H1 (cell line): ENCODE data around the gene BLMH. TPM values are rescaled to one million over a fixed set of nuclear protein-coding genes. Genes with fewer than 3 reads are reported as not detected.

Experiments
- CTCF ChIA-PET: fragments of 300-600 bp; sonication (Branson Sonifier 250); formaldehyde crosslinking; loops from one replicate; lab custom pipeline; 2021; ENCODE audit not compliant: partially characterized antibody; lab: Charles Lee
- POLR2A ChIA-PET: fragments of 300-600 bp; sonication (Branson Sonifier 250); formaldehyde crosslinking; loops from one replicate; lab custom pipeline; 2021; ENCODE audit warnings: inconsistent platforms; ENCODE audit not compliant: partially characterized antibody; lab: Charles Lee
- DNase-seq, 2 experiments: peaks; one replicate each; pipeline versions ENCODE4 v3.0.0 to v3.0.0-alpha.2; 2010 to 2022; ENCODE audit warnings: low spot score in 2 of 2, low read depth in 1 of 2, mixed read lengths in 1 of 2
- FAIRE-seq: peaks from 2 replicates; lab custom pipeline; 2011; peaks lifted over from hg19 to GRCh38; lab: Jason Lieb, UNC
- H2AFZ ChIP-seq: 2 replicates; pipeline ENCODE4 v1.8.1; 2012; ENCODE audit warnings: low read length, inconsistent platforms
- H2AK5ac ChIP-seq: 2 replicates; pipeline ENCODE4 v1.6.1; 2013; ENCODE audit warnings: low read depth, low read length
- H2BK120ac ChIP-seq: replicated peaks from 2 replicates; pipeline ENCODE3; 2013; ENCODE audit warnings: low read depth, low read length, inconsistent platforms
- H2BK12ac ChIP-seq: 2 replicates; pipeline ENCODE4 v1.6.1; 2013; ENCODE audit warnings: low read depth, low read length
- H2BK15ac ChIP-seq: 2 replicates; pipeline ENCODE4 v1.6.1; 2013; ENCODE audit warnings: low read length
- H2BK20ac ChIP-seq: 2 replicates; pipeline ENCODE4 v1.6.1; 2013; ENCODE audit warnings: low read length
- H2BK5ac ChIP-seq: 2 replicates; pipeline ENCODE4 v1.6.1; 2013; ENCODE audit warnings: low read depth, low read length
- H3K14ac ChIP-seq: 2 replicates; pipeline ENCODE4 v1.6.1; 2013; ENCODE audit warnings: inconsistent platforms; ENCODE audit not compliant: insufficient read length
- H3K18ac ChIP-seq: 2 replicates; pipeline ENCODE4 v1.6.1; 2013; ENCODE audit warnings: low read length; ENCODE audit errors: extremely low read depth
- H3K23ac ChIP-seq: 2 replicates; pipeline ENCODE4 v1.6.1; 2013; ENCODE audit warnings: inconsistent platforms; ENCODE audit not compliant: insufficient read length
- H3K23me2 ChIP-seq: 2 replicates; pipeline ENCODE4 v1.6.1; 2013; ENCODE audit warnings: low read depth, low read length
- H3K27ac ChIP-seq: 2 replicates; pipeline ENCODE4 v1.6.1; 2011; ENCODE audit warnings: low read depth, low read length, inconsistent platforms
- H3K27me3 ChIP-seq, 4 experiments: replicated peaks in 1 of 4; 1 replicate in 1 of 4; 2 replicates in 3 of 4; pipeline versions ENCODE4 v1.6.1 to v1.8.1; 2011 to 2013; ENCODE audit warnings: low read length in 3 of 4, mild to moderate bottlenecking in 3 of 4, inconsistent platforms in 2 of 4, mixed read lengths in 2 of 4, moderate library complexity in 1 of 4; ENCODE audit not compliant: control insufficient read depth in 3 of 4, insufficient read depth in 3 of 4; ENCODE audit errors: extremely low read depth in 1 of 4
- H3K36me3 ChIP-seq, 4 experiments: 2 replicates each; pipeline versions ENCODE4 v1.6.1 to v1.8.1; 2011 to 2013; ENCODE audit warnings: mild to moderate bottlenecking in 4 of 4, low read length in 3 of 4, moderate library complexity in 2 of 4, control low read depth in 1 of 4, inconsistent platforms in 1 of 4; ENCODE audit not compliant: insufficient read depth in 4 of 4, control insufficient read depth in 2 of 4
- H3K4ac ChIP-seq: replicated peaks from 2 replicates; pipeline ENCODE3; 2013; ENCODE audit warnings: low read length, low read depth, mixed read lengths, inconsistent platforms; ENCODE audit not compliant: insufficient read length
- H3K4me1 ChIP-seq, 4 experiments: replicated peaks in 1 of 4; 1 replicate in 1 of 4; 2 replicates in 3 of 4; pipeline versions ENCODE4 v1.6.1 to v1.8.1; 2011 to 2013; ENCODE audit warnings: low read length in 3 of 4, inconsistent platforms in 2 of 4, mixed read lengths in 1 of 4; ENCODE audit not compliant: insufficient read depth in 4 of 4, control insufficient read depth in 3 of 4
- H3K4me2 ChIP-seq, 2 experiments: 2 replicates each; pipeline versions ENCODE4 v1.6.1 to v1.8.1; 2011 to 2013; ENCODE audit warnings: low read depth in 2 of 2, low read length in 2 of 2, control low read depth in 1 of 2, inconsistent platforms in 1 of 2, mild to moderate bottlenecking in 1 of 2; ENCODE audit not compliant: insufficient read depth in 1 of 2
- H3K4me3 ChIP-seq, 4 experiments: fragments of 200-600, 300-600 bp in 1 of 4; sonication (generic), shearing (Covaris generic), sonication (Bioruptor Twin) in 1 of 4; 2 replicates each; pipeline versions ENCODE4 v1.5.1 to v1.8.1; 2011 to 2016; ENCODE audit warnings: low read length in 4 of 4, low read depth in 3 of 4, control low read depth in 2 of 4, inconsistent platforms in 2 of 4, mild to moderate bottlenecking in 2 of 4, mixed read lengths in 1 of 4, moderate library complexity in 1 of 4; ENCODE audit not compliant: insufficient read depth in 2 of 4; ENCODE audit errors: extremely low read depth in 1 of 4
- H3K56ac ChIP-seq: replicated peaks from 2 replicates; pipeline ENCODE3; 2013; ENCODE audit warnings: low read depth, mild to moderate bottlenecking, mixed read lengths, low read length, inconsistent platforms; ENCODE audit not compliant: insufficient read length
- H3K79me1 ChIP-seq: 2 replicates; pipeline ENCODE4 v1.6.1; 2013; ENCODE audit warnings: low read depth, low read length, control low read depth
- H3K79me2 ChIP-seq, 2 experiments: 2 replicates each; pipeline versions ENCODE4 v1.6.1 to v1.8.1; 2012 to 2013; ENCODE audit warnings: low read length in 2 of 2, mild to moderate bottlenecking in 2 of 2, inconsistent platforms in 1 of 2; ENCODE audit not compliant: insufficient read depth in 2 of 2, control insufficient read depth in 1 of 2
- H3K9ac ChIP-seq, 4 experiments: replicated peaks in 1 of 4; 1 replicate in 1 of 4; 2 replicates in 3 of 4; pipeline versions ENCODE4 v1.6.1 to v1.8.1; 2011 to 2013; ENCODE audit warnings: low read depth in 3 of 4, low read length in 3 of 4, control low read depth in 2 of 4, mild to moderate bottlenecking in 2 of 4, moderate library complexity in 2 of 4, inconsistent platforms in 1 of 4; ENCODE audit errors: extremely low read depth in 1 of 4
- H3K9me3 ChIP-seq, 2 experiments: 2 replicates each; pipeline versions ENCODE4 v1.6.1 to v1.8.1; 2012 to 2013; ENCODE audit warnings: mild to moderate bottlenecking in 2 of 2, moderate library complexity in 2 of 2, control low read depth in 1 of 2, inconsistent platforms in 1 of 2, low read depth in 1 of 2, low read length in 1 of 2, mixed read lengths in 1 of 2; ENCODE audit not compliant: insufficient read depth in 2 of 2
- H4K20me1 ChIP-seq, 2 experiments: replicated peaks in 1 of 2; 2 replicates each; pipeline versions ENCODE3 to v1.8.1; 2011 to 2013; ENCODE audit warnings: inconsistent platforms in 2 of 2, low read length in 2 of 2, mild to moderate bottlenecking in 1 of 2; ENCODE audit not compliant: insufficient read depth in 2 of 2, control insufficient read depth in 1 of 2
- H4K5ac ChIP-seq: 2 replicates; pipeline ENCODE4 v1.6.1; 2013; ENCODE audit warnings: low read length, low read depth, mixed read lengths, inconsistent platforms; ENCODE audit not compliant: insufficient read length
- H4K8ac ChIP-seq: 2 replicates; pipeline ENCODE4 v1.8.0; 2013; ENCODE audit warnings: mild to moderate bottlenecking, moderate library complexity, low read length, inconsistent platforms; ENCODE audit not compliant: insufficient read depth; ENCODE audit errors: extremely low read depth
- H4K91ac ChIP-seq: replicated peaks from 2 replicates; pipeline ENCODE3; 2013; ENCODE audit warnings: low read length, mixed read lengths, inconsistent platforms; ENCODE audit not compliant: insufficient read length
- CBX5 ChIP-seq: fragments of 300-800, 300-1000 bp; sonication (generic); IDR thresholded peaks from 2 replicates; pipeline ENCODE4 v1.7.1; 2016; ENCODE audit warnings: antibody characterized with exemption, low read length, low read depth
- CEBPB ChIP-seq: IDR thresholded peaks from 2 replicates; pipeline ENCODE4 v1.6.1; 2012; ENCODE audit warnings: low read depth, low read length
- CTBP2 ChIP-seq: IDR thresholded peaks from 2 replicates; pipeline ENCODE4 v1.7.0; 2011; ENCODE audit warnings: borderline replicate concordance, mild to moderate bottlenecking, moderate library complexity, mixed read lengths, low read length; ENCODE audit not compliant: insufficient read depth, insufficient read length
- EP300 ChIP-seq, 2 experiments: IDR thresholded peaks; 1 replicate in 1 of 2; 2 replicates in 1 of 2; pipeline ENCODE4 v1.6.1; 2011 to 2012; ENCODE audit warnings: low read depth in 2 of 2, low read length in 2 of 2, mild to moderate bottlenecking in 2 of 2, borderline replicate concordance in 1 of 2, inconsistent platforms in 1 of 2, moderate library complexity in 1 of 2
- NANOG ChIP-seq: IDR thresholded peaks from 2 replicates; pipeline ENCODE4 v1.6.1; 2011; ENCODE audit warnings: low read length, low read depth, mild to moderate bottlenecking, inconsistent platforms; ENCODE audit not compliant: insufficient read depth, poor library complexity, severe bottlenecking
- NRF1 ChIP-seq: IDR thresholded peaks from 2 replicates; pipeline ENCODE4 v1.6.1; 2011; ENCODE audit warnings: mild to moderate bottlenecking, low read depth, low read length, improper control_type of control experiment
- PHF8 ChIP-seq: fragments of 200-600 bp; sonication (generic); conservative IDR thresholded peaks from 2 replicates; pipeline ENCODE4 v1.7.1; 2012; ENCODE audit warnings: low read depth, mild to moderate bottlenecking, inconsistent platforms, low read length, moderate library complexity
- SIN3A ChIP-seq, 2 experiments: IDR thresholded peaks in 1 of 2; conservative IDR thresholded peaks in 1 of 2; 2 replicates each; pipeline ENCODE4 v1.6.1; 2011 to 2012; ENCODE audit warnings: low read length in 2 of 2, improper control_type of control experiment in 1 of 2, low read depth in 1 of 2, mild to moderate bottlenecking in 1 of 2
- WGBS, 2 experiments: shearing (Covaris generic) in 1 of 2; methylation state at CpG; one replicate each; pipeline versions ENCODE4 v1.1.6 to v1.1.7; 2013 to 2015; ENCODE audit warnings: low lambda C conversion rate in 2 of 2, mixed read lengths in 2 of 2, inconsistent platforms in 1 of 2, low coverage in 1 of 2, missing lambda C conversion rate in 1 of 2; ENCODE audit not compliant: insufficient replicate concordance in 2 of 2, insufficient coverage in 1 of 2, insufficient read length in 1 of 2; ENCODE audit errors: extremely low coverage in 1 of 2, missing lambda C conversion rate in 1 of 2; 5-methylcytosine and 5-hydroxymethylcytosine counted together
- polyA plus RNA-seq, 7 experiments: library from polyadenylated mRNA; depleted of rRNA in 3 of 7; stranded (reverse) in 5 of 7; unstranded in 2 of 7; fragments of >200 nt in 5 of 7; fragments of 200-250 nt in 2 of 7; gene quantifications; 1 replicate in 5 of 7; 2 replicates in 1 of 7; 4 replicates in 1 of 7; pipeline versions ENCODE4 v1.2.1 to v1.2.3, GENCODE V29; 2011 to 2013; ENCODE audit warnings: missing spikeins in 2 of 7, mixed read lengths in 2 of 7
- total RNA-seq: library from RNA; stranded (reverse); fragmentation: NEBNext Ultra II Directional; extraction: Animal tissue kit (Norgen Biotek cat#: 25700); gene quantifications from 2 replicates; pipeline ENCODE4 v1.2.1, GENCODE V29; 2021
- TF ChIP-seq, protein P1 (sequence below): IDR thresholded peaks from 2 replicates; pipeline ENCODE4 v1.6.1; 2012; ENCODE audit warnings: low read length, inconsistent platforms
- TF ChIP-seq, protein P2 (sequence below): IDR thresholded peaks from 2 replicates; pipeline ENCODE4 v1.6.1; 2011; ENCODE audit warnings: low read length, improper control_type of control experiment

Gene BLMH
- total and polyA plus RNA-seq, 2 of the 8 experiments (the other 6 are each of a cell fraction or from before 2014, with no cell fraction given) = 18.2 to 74.3 TPM

DNA sequence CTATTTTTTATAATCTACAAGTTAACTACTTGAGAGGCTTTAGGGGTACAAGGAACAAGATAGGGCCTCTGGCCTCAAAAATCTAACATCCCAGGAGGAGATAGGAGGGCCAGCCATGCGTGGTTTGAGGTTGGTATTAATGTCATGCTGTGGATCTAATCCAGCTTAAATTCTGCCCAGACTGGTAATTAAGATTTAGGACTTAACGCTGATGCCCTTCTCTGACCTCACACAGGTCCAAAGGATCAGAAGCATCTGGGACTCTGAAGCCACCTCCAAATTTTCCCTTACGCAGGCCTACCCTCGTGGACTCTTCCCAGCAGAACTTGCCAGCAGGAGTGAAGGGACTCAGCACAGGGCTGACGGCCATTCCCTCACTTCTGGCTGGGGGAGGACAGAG lies 71.3 kb downstream of the BLMH start:
- Histone ChIP-seq H3K9me3 (no peaks in the 10 kb centered on the region), H3K4ac (no peak overlapping the region), H4K91ac (no peak overlapping the region), H3K27me3 (no peaks in the 10 kb centered on the region), H3K4me1 (peaks cover 0 to under 1% (median 0%) of the 10 kb centered on the region in 4 experiments; a peak in 2 of 7 replicates), H3K27ac (no peak overlapping the region), H3K23ac (no peak overlapping the region), H3K36me3 (no peaks in the 10 kb centered on the region), H3K4me2 (no peak overlapping the region), H3K79me2 (no peaks in the 10 kb centered on the region), H2BK5ac (no peak overlapping the region), H3K14ac (no peak overlapping the region), H3K79me1 (no peaks in the 10 kb centered on the region; the same call in 1 of the 2 replicates), H2BK120ac (no peak overlapping the region), H2AFZ (no peak overlapping the region), H3K56ac (no peak overlapping the region), H2BK12ac (no peak overlapping the region), H3K4me3 (no peak overlapping the region), H3K9ac (no peak overlapping the region), H3K23me2 (no peaks in the 10 kb centered on the region), H2AK5ac (no peak overlapping the region), H4K8ac (no peak overlapping the region), H4K20me1 (no peaks in the 10 kb centered on the region), H2BK20ac (no peak overlapping the region), H2BK15ac (no peak overlapping the region), H4K5ac (no peak overlapping the region), H3K18ac (no peak overlapping the region)
- ChIA-PET CTCF (interaction anchor here (0.7 to 2.8 kb wide), 4 partner anchors 11 to 94 kb away, joined by 3 to 11 read pairs (median 4); partner anchors contain the start of gene SLC6A4), POLR2A (interaction anchor here (0.5 kb wide), 1 partner anchor 140 kb away, joined by 3 read pairs; no protein-coding TSS in a partner anchor)
- DNase-seq (no peak), FAIRE-seq (no peak)
- 88% methylated on average over 5 of the region's 5 CpGs; no CpG with 5 or more reads in 1 of the 2 experiments for WGBS, 2 experiments
- TF ChIP-seq, protein P1, sequence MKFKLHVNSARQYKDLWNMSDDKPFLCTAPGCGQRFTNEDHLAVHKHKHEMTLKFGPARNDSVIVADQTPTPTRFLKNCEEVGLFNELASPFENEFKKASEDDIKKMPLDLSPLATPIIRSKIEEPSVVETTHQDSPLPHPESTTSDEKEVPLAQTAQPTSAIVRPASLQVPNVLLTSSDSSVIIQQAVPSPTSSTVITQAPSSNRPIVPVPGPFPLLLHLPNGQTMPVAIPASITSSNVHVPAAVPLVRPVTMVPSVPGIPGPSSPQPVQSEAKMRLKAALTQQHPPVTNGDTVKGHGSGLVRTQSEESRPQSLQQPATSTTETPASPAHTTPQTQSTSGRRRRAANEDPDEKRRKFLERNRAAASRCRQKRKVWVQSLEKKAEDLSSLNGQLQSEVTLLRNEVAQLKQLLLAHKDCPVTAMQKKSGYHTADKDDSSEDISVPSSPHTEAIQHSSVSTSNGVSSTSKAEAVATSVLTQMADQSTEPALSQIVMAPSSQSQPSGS = no peak
- no peak for TF ChIP-seq SIN3A (conservative IDR thresholded peaks at IDR 0.05 in 1 of 2, IDR thresholded peaks at IDR 0.05 in 1 of 2; ENCODE audit: low read depth in 1 of 2, low read length in 2 of 2)
- TF ChIP-seq EP300 (IDR thresholded peaks at IDR 0.05; ENCODE audit: borderline replicate concordance in 1 of 2, low read depth in 2 of 2, low read length in 2 of 2) = no peak
- no peak for TF ChIP-seq CBX5
- TF ChIP-seq CTBP2 = no peak
- TF ChIP-seq, protein P2, sequence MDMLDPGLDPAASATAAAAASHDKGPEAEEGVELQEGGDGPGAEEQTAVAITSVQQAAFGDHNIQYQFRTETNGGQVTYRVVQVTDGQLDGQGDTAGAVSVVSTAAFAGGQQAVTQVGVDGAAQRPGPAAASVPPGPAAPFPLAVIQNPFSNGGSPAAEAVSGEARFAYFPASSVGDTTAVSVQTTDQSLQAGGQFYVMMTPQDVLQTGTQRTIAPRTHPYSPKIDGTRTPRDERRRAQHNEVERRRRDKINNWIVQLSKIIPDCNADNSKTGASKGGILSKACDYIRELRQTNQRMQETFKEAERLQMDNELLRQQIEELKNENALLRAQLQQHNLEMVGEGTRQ = no peak
- no peak for TF ChIP-seq NRF1
- TF ChIP-seq CEBPB = no peak
- no peak for TF ChIP-seq NANOG
- no peak for TF ChIP-seq PHF8
